GM21786 (cell line): Measurements from ENCODE around the gene SNTG2.

Source experiments
- ATAC-seq: cut with Tn5 transposase; IDR thresholded peaks from one replicate; pipeline ENCODE4 v1.9.1; 2021; ENCODE audit not compliant: unreplicated experiment

The SNTG2 gene

DNA sequence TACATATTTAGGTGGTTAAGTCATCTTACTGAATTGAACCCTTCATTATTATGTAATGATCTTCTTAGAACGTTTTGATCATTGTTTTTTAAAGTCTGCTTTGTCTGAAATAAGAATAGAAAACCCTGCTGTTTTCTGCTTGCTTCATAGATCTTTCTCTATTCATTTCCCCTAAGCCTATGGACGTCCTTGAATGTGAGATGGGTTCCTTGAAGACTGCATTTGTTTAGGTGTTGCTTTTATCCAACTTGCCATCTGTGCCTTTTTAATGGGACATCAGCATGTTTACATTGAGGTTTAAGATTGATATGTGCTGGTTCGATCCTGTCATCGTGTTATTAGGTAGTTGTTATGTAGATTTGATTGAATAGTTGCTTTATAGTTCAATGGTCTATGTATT lies 95.4 kb downstream of the SNTG2 start:
- ATAC-seq, result no peak

DNA sequence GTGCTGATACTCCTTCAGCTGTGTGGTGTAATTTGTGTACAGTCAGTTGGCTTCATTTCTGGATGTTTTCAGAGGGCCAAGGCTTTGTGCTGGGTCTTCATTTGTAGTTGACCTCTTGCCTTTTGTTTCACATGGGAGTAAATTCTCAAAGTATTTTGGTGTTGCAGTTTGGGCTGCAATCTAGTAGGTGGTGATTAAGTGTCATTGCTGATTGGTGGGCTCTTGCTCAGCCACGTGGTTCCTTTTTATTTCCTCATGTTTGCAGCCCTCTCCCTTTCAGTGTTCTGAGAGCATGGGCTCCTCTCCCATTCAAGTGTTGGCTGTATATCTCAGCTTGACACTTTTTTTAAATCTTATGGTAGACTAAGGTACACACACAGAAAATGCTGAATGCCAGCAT lies 96.8 kb downstream of the SNTG2 start:
- ATAC-seq, result no peak

DNA sequence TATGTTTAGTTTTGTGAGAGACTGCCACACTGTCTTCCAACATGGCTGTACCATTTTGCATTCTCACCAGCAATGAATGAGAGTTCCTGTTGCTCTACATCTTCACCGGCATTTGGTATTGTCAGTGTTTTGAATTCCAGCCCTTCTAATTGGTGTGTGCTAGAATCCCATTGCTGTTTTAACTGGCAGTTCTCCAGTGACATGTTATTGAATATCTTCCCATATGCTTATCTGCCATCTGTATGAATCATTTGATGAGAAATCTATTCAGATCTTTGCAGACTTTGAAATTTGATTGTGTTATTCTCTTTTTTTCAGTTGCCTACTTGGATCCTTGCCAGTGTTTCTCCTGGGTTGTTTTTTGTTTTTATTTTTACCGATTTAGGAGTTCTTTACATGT lies 99.0 kb downstream of the SNTG2 start:
- ATAC-seq, result no peak

GRCh38 chr2:1051075-1051474 lies 100.4 kb downstream of the SNTG2 start:
- ATAC-seq, result no peak

GRCh38 chr2:1052771-1053191 lies 102.1 kb downstream of the SNTG2 start:
- no peak for ATAC-seq

DNA sequence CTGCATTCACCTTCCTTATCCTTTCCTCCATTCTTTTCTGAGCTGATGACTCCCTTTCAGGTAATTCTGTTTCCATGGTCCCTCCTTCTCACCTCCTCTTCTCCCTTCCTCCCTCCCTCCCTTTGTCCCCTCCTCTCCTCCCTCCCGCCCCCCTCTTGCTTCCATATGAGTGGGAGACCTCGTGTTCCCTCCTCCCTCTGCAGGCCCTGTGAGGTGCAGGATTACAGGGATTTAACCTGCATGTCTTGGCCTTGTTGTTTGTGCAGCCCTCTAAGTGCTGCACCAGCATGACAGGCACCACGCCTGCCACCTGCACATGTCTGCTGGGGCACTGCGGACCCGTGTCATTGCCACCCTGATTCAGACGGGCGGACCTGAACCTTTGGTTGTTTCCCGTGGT lies 103.1 kb downstream of the SNTG2 start:
- no peak for ATAC-seq

DNA sequence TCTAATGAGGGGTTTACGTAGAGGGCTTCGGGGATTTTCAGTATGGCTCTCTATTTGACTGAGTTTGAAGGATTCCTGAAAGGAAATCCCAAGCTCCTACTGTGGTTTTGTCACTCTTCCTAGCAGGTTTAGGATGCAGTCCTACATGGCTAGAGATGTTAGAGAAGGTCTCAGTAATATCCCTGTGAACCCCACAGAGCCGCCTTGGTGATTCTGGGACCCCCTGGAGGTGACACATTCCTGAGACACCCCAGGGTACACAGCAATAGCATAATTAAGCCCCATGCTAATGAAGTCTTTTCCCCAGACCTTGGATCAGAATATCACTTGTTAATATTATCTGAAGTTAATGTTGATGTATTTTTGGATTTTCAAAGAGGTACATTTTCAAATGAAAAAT lies 103.8 kb downstream of the SNTG2 start:
- no peak for ATAC-seq

DNA sequence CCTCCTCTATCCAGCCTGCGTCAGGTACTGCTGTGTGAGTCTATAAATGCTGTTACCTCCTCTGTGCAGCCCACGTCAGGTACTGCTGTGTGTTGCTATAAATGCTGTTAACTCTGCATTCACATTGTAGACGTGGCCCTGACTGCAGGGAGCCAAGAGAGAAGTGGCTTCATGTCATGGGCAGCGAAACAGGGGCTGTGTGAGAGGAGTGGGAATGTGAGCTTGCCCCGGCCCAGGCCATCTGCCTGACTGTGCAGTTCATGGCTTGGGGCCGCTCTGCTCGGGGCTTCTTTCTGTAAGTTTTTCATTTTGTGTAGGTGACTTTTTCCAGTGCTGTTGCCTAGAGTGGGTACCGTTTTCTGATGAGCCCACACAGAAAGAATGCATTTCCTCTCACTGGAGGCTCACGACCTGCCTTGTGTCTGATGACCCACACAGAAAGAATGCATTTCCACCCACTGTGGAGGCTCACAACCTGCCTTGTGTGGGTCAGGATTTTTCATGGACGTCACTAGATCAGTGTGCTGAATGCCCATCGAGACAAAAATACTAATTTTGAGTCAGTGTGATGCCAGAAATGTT lies 104.5 kb downstream of the SNTG2 start:
- no peak for ATAC-seq

DNA sequence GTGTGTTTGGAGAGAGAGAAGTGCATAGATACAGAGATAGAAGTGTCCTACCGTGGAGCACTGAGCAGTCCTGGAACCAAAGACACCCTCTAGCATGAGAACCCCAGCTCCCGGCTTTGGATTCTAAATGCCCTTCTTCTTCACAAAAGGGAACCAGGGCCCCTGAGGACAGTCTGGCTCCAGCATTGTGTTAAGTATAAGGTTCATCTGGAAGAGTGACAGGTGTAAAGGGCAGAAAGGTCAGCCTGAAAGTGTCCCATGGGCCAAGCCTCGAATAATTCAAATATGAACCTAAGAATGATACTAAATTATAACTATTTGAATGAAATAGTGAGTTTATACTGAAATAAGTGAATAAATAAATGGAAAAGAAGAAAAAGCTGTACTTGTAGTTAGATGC lies 109.7 kb downstream of the SNTG2 start:
- no peak for ATAC-seq

DNA sequence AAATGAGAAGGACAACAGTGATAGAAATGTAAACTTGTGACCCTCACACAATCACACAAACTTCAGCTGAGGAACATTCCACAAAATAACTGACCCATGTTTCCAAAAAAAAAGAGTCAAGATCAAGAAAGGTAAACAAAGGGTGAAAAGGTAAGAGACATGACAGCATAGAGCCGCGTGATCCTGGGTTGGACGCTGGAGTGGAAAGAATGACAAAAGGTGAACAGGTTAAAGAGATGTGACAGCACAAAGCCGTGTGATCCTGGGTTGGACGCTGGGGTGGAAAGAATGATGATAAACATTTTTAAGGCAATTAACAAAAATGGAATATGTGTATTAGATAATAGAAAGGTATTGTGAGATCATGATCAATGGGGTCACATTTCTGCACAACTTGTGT lies 110.3 kb downstream of the SNTG2 start:
- ATAC-seq, result no peak

GRCh38 chr2:1068241-1068640 lies 117.6 kb downstream of the SNTG2 start:
- ATAC-seq, result no peak

- no peak for ATAC-seq
Measured at GRCh38 chr2:1068822-1069221, 118.2 kb downstream of the SNTG2 start.

DNA sequence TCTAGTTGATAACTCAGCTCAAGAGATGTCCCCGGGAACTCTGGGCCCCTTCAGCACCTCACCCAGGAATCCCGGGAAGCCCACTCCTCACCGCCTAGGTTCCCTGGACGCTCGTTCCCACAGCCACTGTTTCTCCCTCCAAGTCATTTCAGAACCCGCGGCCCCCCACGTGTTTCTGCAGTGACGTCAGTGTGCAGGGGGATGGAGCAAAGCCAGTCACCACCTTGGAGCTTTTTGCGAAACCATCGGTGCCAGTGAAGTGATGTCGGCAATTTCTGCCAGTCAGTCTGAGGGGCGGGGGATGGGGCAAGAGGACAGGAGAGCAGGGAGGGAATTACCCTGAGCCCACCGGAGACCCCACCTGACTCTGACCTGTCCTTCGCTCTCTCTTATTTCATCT lies 119.2 kb downstream of the SNTG2 start:
- no peak for ATAC-seq

DNA sequence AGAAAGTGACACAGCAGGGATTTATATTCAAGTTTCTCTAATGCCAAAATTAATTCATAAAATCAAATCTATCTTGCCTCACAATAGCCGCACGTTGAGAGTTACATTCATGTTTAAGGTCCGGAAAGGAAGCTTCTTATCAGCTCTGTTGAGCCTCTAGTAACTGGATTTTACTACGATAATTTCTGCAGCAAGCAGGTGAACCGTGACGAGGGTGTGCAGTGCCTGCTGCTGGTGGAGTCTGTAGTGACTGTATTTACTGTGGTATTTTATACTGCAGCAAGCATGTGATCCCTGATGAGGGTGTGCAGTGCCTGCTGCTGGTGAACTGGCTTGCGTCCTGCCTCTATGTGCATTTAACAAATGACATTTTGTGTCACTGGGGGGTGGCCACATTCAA lies 120.0 kb downstream of the SNTG2 start:
- no peak for ATAC-seq

GRCh38 chr2:1071650-1072049 lies 121.0 kb downstream of the SNTG2 start:
- no peak for ATAC-seq

- ATAC-seq, result no peak
Measured at GRCh38 chr2:1072250-1072649, 121.6 kb downstream of the SNTG2 start.

GRCh38 chr2:1077911-1078310 lies 127.3 kb downstream of the SNTG2 start:
- no peak for ATAC-seq

- ATAC-seq, result no peak
Measured at GRCh38 chr2:1078326-1078725, 127.7 kb downstream of the SNTG2 start.

- no peak for ATAC-seq
Measured at GRCh38 chr2:1079873-1080799, 129.5 kb downstream of the SNTG2 start.

- no peak for ATAC-seq
Measured at GRCh38 chr2:1081451-1082225, 131.0 kb downstream of the SNTG2 start.

DNA sequence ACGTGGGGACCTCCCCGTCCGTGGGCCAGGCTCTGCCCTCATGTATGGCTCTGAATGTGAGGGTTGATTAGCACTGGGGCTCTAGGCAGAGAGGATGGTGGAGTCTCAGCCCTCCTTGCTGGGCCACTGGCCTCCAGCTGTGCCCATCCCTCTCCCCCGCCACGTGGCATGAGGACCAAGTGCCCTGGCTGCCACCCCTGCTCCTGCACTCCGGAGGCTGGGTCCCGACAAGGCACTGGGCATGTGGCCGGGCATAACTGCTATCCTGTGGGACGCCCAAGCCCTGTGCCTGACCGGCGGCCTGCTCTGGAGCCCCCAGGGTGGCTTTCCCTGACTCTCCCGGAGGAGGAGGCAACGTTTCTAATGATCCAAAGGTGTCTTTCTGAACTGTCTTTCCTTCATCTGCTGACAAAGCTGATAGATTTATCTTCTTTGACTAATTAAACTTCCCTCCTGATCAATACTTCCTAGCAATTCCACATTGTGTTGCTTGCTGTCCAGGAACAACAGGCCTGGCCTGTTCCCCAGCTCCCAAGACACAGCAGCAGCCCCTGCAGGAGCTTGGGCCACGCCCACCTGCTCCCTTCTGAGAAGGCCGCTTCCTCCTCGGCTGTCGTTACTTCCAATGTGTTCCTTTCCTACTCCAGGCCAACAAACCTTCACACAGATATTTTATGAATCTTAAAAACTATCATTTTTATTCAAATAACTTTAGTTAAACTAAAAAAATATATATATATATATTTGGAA lies 132.0 kb downstream of the SNTG2 start:
- ATAC-seq, result no peak
